Prostate gland (tissue), 2 donors: ENCODE measurements around the gene PLA2R1. TPM values are rescaled to one million over a fixed set of nuclear protein-coding genes. Genes with fewer than 3 reads are reported as not detected.

ENCODE experiments used
- DNase-seq: peaks from one replicate; pipeline ENCODE4 v3.0.0-alpha.2; 2019; ENCODE audit warnings: low spot score
- H3K27ac ChIP-seq, 2 donors: fragments of 200-600 bp; sonication (generic); 2 replicates each; pipeline ENCODE4 v1.5.1; 2017 to 2019
- H3K27me3 ChIP-seq: fragments of 200-600 bp; sonication (generic); replicated peaks from 2 replicates; pipeline ENCODE4 v1.5.1; 2019; ENCODE audit not compliant: insufficient read depth
- H3K36me3 ChIP-seq, 2 donors: fragments of 200-600 bp; sonication (generic); 1 replicate in 1 of 2; 2 replicates in 1 of 2; pipeline versions ENCODE4 v1.5.1 to v1.8.1; 2017 to 2019
- H3K4me1 ChIP-seq: fragments of 200-600 bp; sonication (generic); replicated peaks from 2 replicates; pipeline ENCODE4 v1.5.1; 2019
- H3K4me3 ChIP-seq, 2 donors: fragments of 200-600 bp; sonication (generic); 2 replicates each; pipeline ENCODE4 v1.5.1; 2017 to 2019
- H3K9me3 ChIP-seq: fragments of 200-600 bp; sonication (generic); 2 replicates; pipeline ENCODE4 v1.5.1; 2017
- POLR2A ChIP-seq: fragments of 450-650 bp; IDR thresholded peaks from one replicate; pipeline ENCODE4 v1.6.1; 2016; ENCODE audit warnings: antibody characterized with exemption, mild to moderate bottlenecking
- POLR2AphosphoS5 ChIP-seq: sonication (generic); formaldehyde crosslinking; IDR thresholded peaks from one replicate; pipeline ENCODE4 v1.6.1; 2017; ENCODE audit warnings: antibody characterized with exemption
- WGBS: methylation state at CpG from one replicate; pipeline ENCODE4 v1.1.5; 2018; 5-methylcytosine and 5-hydroxymethylcytosine counted together
- intact Hi-C: fragments of 100-400 bp; cut with DNase I; formaldehyde crosslinking; loops from one replicate; pipeline ENCODE4 v1.14.2; 2022
- total RNA-seq, 2 donors: library from RNA; depleted of rRNA; stranded (reverse); fragments of >200 nt; gene quantifications; one replicate each; pipeline ENCODE4 v1.1.0, GENCODE V29; 2016
- TF ChIP-seq, protein P1 (sequence below), 4 experiments: fragments of 200-600 bp in 2 of 4; fragments of 450-650 bp in 2 of 4; sonication (generic) in 2 of 4; IDR thresholded peaks; 1 replicate in 3 of 4; 2 replicates in 1 of 4; pipeline ENCODE4 v1.5.1; 2016 to 2019; ENCODE audit warnings: antibody characterized with exemption in 4 of 4, mild to moderate bottlenecking in 2 of 4, moderate library complexity in 2 of 4

The PLA2R1 gene
- total RNA-seq, 2 donors from 2014 or later = 8.1 to 10.5 TPM

DNA sequence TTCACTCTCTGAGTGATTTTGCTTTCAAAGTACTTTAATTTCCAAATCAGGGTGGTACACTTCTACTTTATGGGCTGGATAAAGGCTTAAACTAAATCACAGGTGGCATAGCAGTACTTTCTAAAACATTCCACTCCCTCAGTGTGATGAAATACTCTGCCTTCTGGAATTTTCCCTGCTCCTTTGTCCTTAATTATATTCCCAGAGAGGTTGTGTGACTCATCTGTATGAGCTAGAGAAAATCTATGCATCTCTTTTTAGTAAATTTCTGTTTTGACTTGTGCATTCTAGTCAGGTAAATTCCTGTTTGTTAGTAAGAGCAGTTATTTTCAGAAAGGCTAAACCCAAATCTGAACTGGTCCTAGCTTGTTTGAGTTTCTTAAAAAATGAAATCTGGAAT is 29.0 kb upstream of the PLA2R1 start:
- intact Hi-C loops = no loop called here
- Histone ChIP-seq H3K36me3 (no peaks in the 10 kb centered on the region), H3K27ac (no peak overlapping the region), H3K9me3 (no peaks in the 10 kb centered on the region), H3K4me3 (no peak overlapping the region), H3K4me1 (no peaks in the 10 kb centered on the region), H3K27me3 (no peaks in the 10 kb centered on the region)
- TF ChIP-seq POLR2A (no peak), POLR2AphosphoS5 (no peak)
- TF ChIP-seq, protein P1, sequence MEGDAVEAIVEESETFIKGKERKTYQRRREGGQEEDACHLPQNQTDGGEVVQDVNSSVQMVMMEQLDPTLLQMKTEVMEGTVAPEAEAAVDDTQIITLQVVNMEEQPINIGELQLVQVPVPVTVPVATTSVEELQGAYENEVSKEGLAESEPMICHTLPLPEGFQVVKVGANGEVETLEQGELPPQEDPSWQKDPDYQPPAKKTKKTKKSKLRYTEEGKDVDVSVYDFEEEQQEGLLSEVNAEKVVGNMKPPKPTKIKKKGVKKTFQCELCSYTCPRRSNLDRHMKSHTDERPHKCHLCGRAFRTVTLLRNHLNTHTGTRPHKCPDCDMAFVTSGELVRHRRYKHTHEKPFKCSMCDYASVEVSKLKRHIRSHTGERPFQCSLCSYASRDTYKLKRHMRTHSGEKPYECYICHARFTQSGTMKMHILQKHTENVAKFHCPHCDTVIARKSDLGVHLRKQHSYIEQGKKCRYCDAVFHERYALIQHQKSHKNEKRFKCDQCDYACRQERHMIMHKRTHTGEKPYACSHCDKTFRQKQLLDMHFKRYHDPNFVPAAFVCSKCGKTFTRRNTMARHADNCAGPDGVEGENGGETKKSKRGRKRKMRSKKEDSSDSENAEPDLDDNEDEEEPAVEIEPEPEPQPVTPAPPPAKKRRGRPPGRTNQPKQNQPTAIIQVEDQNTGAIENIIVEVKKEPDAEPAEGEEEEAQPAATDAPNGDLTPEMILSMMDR (IDR thresholded peaks at IDR 0.05) = no peak
- DNase-seq = no peak

DNA sequence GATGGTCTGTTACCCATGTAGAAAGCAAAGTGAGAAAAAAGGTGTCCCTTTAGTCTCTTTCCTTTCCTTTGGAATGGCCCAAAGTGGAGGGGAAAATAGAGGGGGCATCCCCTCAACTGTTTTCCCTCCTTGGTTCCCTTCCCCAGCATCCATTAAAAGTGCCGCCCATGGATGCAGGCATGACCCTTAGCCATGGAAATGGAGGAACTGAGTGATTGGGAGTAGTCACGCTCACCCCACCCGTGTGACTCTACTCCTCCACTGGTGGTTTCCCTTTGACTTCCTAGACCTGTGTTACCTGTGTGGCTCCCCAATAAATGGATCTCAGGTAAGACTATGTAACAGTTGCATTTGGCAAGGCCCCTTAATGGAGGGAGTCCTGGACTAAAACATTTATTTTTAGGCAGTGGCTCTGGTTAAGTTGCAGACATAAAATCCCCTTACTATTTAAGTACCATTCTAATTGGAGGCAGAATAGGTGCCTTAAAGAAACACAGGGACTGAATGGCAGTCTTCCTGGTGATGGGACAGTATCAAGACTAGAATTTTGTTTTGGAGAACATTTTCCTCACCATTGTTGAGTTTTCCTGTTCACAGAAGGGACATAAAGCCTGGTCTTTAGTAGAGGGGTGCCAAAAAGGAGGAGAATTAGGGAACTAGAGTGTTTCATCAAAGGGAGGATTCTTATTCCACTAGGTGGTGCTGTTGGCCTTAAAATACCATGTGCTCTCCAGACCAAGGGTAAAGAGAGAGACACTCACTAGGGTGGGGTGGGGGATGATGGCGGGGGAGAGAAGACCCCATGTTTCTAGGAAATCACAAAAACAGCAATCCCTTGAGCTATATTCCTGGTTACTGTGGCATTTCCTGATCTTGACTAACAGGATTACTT is 25.7 kb upstream of the PLA2R1 start:
- no peaks in the 10 kb centered on the region for H3K27me3 ChIP-seq
- TF ChIP-seq POLR2AphosphoS5 (no peak), POLR2A (no peak)
- TF ChIP-seq, protein P1 (IDR thresholded peaks at IDR 0.05) = no peak
- intact Hi-C loops = no loop called here
- H3K9me3 ChIP-seq = no peaks in the 10 kb centered on the region
- no peak overlapping the region for H3K27ac ChIP-seq
- H3K36me3 ChIP-seq = no peaks in the 10 kb centered on the region
- no peak for DNase-seq
- 74% methylated on average over 4 of the region's 4 CpGs for whole genome bisulfite sequencing
- H3K4me1 ChIP-seq = no peaks in the 10 kb centered on the region
- H3K4me3 ChIP-seq = no peak overlapping the region

DNA sequence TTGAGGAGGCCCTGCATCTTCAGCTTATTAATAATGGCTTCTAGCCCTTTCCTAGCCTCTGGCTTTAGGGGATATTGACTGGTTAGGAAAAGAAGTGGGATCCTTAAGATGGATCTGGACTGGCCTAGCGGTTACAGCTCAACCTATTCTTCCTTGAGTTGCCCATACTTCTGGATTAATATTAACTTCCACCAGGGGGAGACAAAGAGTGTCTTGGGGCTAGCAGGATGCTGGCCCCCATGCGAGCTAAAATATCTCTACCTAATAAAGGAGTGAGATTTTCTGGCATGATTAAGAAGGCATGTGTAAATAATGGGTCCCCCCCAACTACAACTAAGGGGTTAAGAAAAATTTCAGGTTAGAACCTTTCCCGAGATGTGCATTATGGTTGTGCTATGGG is 23.2 kb upstream of the PLA2R1 start:
- TF ChIP-seq, protein P1 (IDR thresholded peaks at IDR 0.05) = no peak
- no peak for TF ChIP-seq POLR2A
- no peak for TF ChIP-seq POLR2AphosphoS5
- Histone ChIP-seq H3K4me3 (no peak overlapping the region), H3K9me3 (no peaks in the 10 kb centered on the region), H3K27me3 (no peaks in the 10 kb centered on the region), H3K27ac (no peak overlapping the region), H3K36me3 (no peaks in the 10 kb centered on the region), H3K4me1 (no peaks in the 10 kb centered on the region)
- intact Hi-C loops = no loop called here
- DNase-seq = no peak
- whole genome bisulfite sequencing = 93% methylated on average over 3 of the region's 3 CpGs

DNA sequence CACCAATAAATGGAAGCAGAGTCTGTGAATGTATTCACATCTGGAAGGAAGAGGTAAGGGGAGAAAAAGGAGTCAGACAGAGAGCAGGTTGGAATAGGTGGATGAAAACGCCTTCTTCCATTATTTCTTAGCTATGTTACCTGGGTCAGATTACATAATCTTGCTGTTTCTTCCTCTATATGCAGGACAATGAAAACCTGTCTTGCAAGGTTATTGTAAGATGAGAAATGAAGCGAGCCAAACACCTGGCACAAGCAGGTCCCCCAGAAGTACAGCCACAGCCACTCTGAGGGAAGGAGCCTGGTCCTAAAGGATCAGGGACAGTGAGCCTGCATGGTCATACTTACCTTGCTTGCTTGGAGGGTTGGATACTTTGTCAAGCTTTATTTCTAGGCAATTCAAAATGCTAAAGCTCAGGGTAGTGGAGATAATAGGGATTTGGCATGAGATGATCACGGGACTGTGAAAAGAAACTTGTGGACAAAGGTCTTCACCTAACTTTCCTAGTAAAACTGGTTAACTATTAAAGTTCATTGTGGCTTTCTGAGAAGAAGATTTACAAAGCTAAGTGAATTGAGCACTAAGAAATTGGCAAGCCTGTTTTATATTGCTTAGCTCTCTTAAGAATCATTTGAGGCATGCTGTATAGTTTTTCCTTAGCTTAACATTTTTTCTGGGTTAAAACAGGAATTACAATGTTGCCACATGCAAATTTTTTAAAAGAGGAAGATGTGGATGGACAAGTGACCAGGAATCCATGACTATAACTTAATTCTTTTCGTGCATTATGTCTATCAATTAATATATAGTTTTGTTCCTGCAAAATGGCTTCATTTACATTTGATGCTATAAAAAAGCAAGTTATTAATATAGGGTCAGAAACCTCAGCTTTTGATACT is 15.7 kb upstream of the PLA2R1 start:
- Histone ChIP-seq H3K4me3 (no peak overlapping the region), H3K4me1 (no peaks in the 10 kb centered on the region), H3K9me3 (no peaks in the 10 kb centered on the region), H3K27ac (no peak overlapping the region), H3K36me3 (no peaks in the 10 kb centered on the region), H3K27me3 (no peaks in the 10 kb centered on the region)
- TF ChIP-seq POLR2A = no peak
- TF ChIP-seq, protein P1 (IDR thresholded peaks at IDR 0.05) = no peak
- TF ChIP-seq POLR2AphosphoS5 = no peak
- WGBS = 54% methylated on average over 4 of the region's 4 CpGs
- intact Hi-C loops = no loop called here
- no peak for DNase-seq
